CD4-positive, alpha-beta T cell treated with Interleukin-15 for 1 hour (primary cell): ENCODE measurements around the gene HCN3.
A peak's percentile ranks its signal among the peaks of the same experiment; 100 is the strongest.

Source experiments
- DNase-seq: peaks from one replicate; pipeline ENCODE4 v3.0.0-alpha.2; 2020

HCN3 gene

GRCh38 chr1:155254714-155255242, 22.5 kb upstream of the HCN3 start:
- no peak for DNase-seq

GRCh38 chr1:155255243-155256007, 21.8 kb upstream of the HCN3 start, which contains the start of gene ENTREP3:
ENTREP3 (minus strand) TSS chr1:155255483; CDS start chr1:155254877, 606 bp downstream.
- DNase-seq, result peak; percentile 78

GRCh38 chr1:155256058-155256852, 21.0 kb upstream of the HCN3 start:
- DNase-seq, result no peak

- DNase-seq, result no peak
Observed at GRCh38 chr1:155260276-155260675, 17.0 kb upstream of the HCN3 start.

- DNase-seq, result no peak
Observed at GRCh38 chr1:155261493-155261851, 15.8 kb upstream of the HCN3 start.

- peak; percentile 91 for DNase-seq
Observed at GRCh38 chr1:155261852-155262673, 15.2 kb upstream of the HCN3 start, which contains the start of gene SCAMP3. SCAMP3 (minus strand) TSS chr1:155262360; CDS start chr1:155262151, 209 bp downstream.

- DNase-seq, result no peak
Observed at GRCh38 chr1:155263067-155263466, 14.2 kb upstream of the HCN3 start.

GRCh38 chr1:155266553-155266952, 10.7 kb upstream of the HCN3 start:
- DNase-seq, result no peak

GRCh38 chr1:155267373-155267772, 9.9 kb upstream of the HCN3 start:
- DNase-seq, result no peak

GRCh38 chr1:155268630-155269029, 8.6 kb upstream of the HCN3 start:
- no peak for DNase-seq

- no peak for DNase-seq
Observed at GRCh38 chr1:155269381-155269780, 7.9 kb upstream of the HCN3 start.

GRCh38 chr1:155272466-155273342, 4.6 kb upstream of the HCN3 start:
- DNase-seq, result no peak

GRCh38 chr1:155273343-155274245, 3.7 kb upstream of the HCN3 start, which contains the start of gene CLK2:
CLK2 (minus strand) TSS chr1:155273504; CDS start chr1:155270977, 2,527 bp downstream.
- DNase-seq, result peak; percentile 93

- peak; percentile 69 for DNase-seq
Observed at GRCh38 chr1:155277902-155278688, 832 bp downstream of the HCN3 start.

- DNase-seq, result no peak
Observed at GRCh38 chr1:155278689-155279160, 1.5 kb downstream of the HCN3 start.

GRCh38 chr1:155279268-155279667, 2.0 kb downstream of the HCN3 start:
- no peak for DNase-seq

GRCh38 chr1:155282488-155283091, 5.3 kb downstream of the HCN3 start:
- no peak for DNase-seq

- no peak for DNase-seq
Observed at GRCh38 chr1:155284476-155284875, 7.2 kb downstream of the HCN3 start.

GRCh38 chr1:155285063-155285462, 7.8 kb downstream of the HCN3 start:
- no peak for DNase-seq
